Activated T-cell treated with anti-CD3 and anti-CD28 coated beads, Interleukin-2, amount 50 U/mL, for 24 hours (primary cell): ENCODE results near the gene COQ9.

Experiments used
- DNase-seq: peaks from one replicate; pipeline ENCODE4 v3.0.0-alpha.2; 2020
- H3K27ac Mint-ChIP-seq: 2 replicates; pipeline ENCODE4 v1.8.0; 2020; ENCODE audit warnings: mild to moderate bottlenecking, mixed read lengths
- H3K27me3 Mint-ChIP-seq: 2 replicates; pipeline ENCODE4 v1.8.0; 2020; ENCODE audit warnings: mixed read lengths
- H3K36me3 Mint-ChIP-seq: 2 replicates; pipeline ENCODE4 v1.8.0; 2020; ENCODE audit warnings: low read depth, mixed read lengths
- H3K4me1 Mint-ChIP-seq: 2 replicates; pipeline ENCODE4 v1.8.0; 2020; ENCODE audit warnings: low read depth, mixed read lengths
- H3K4me3 Mint-ChIP-seq: 2 replicates; pipeline ENCODE4 v1.8.0; 2020; ENCODE audit warnings: mild to moderate bottlenecking, moderate library complexity, mixed read lengths
- H3K9me3 Mint-ChIP-seq: 2 replicates; pipeline ENCODE4 v1.8.0; 2020; ENCODE audit warnings: mixed read lengths

Gene COQ9

GRCh38 chr16:57444711-57445110, 2.6 kb upstream of the COQ9 start:
- Mint-ChIP-seq H3K4me3 (peak overlapping the region; percentile 57), H3K36me3 (peaks cover 74% of the 10 kb centered on the region)

GRCh38 chr16:57445510-57445909, 1.8 kb upstream of the COQ9 start:
- H3K9me3 Mint-ChIP-seq, result peaks cover 6% of the 10 kb centered on the region
- H3K36me3 Mint-ChIP-seq, result peaks cover 68% of the 10 kb centered on the region
- no peak for DNase-seq
- no peaks in the 10 kb centered on the region for H3K27me3 Mint-ChIP-seq
- no peak overlapping the region for H3K27ac Mint-ChIP-seq
- H3K4me1 Mint-ChIP-seq, result peaks cover 49% of the 10 kb centered on the region
- H3K4me3 Mint-ChIP-seq, result peak overlapping the region; percentile 46

More at GRCh38 chr16:57444711-57445110, 2.6 kb upstream of the COQ9 start:
- Mint-ChIP-seq H3K9me3 (peaks cover 12% of the 10 kb centered on the region), H3K4me1 (peaks cover 51% of the 10 kb centered on the region), H3K27me3 (no peaks in the 10 kb centered on the region), H3K27ac (peak overlapping the region; percentile 37)
- no peak for DNase-seq

- Mint-ChIP-seq H3K4me1 (peaks cover 47% of the 10 kb centered on the region), H3K36me3 (peaks cover 65% of the 10 kb centered on the region)
- peak; percentile 68 for DNase-seq
Observed at GRCh38 chr16:57446531-57447185, 621 bp upstream of the COQ9 start.

GRCh38 chr16:57452021-57452420, 4.7 kb downstream of the COQ9 start:
- Mint-ChIP-seq H3K27ac (no peak overlapping the region), H3K9me3 (no peaks in the 10 kb centered on the region), H3K4me3 (no peak overlapping the region), H3K27me3 (no peaks in the 10 kb centered on the region), H3K36me3 (peaks cover 75% of the 10 kb centered on the region), H3K4me1 (peaks cover 17% of the 10 kb centered on the region)
- no peak for DNase-seq

More at GRCh38 chr16:57446531-57447185, 621 bp upstream of the COQ9 start:
- H3K27me3 Mint-ChIP-seq, result no peaks in the 10 kb centered on the region
- H3K27ac Mint-ChIP-seq, result peak overlapping the region; percentile 96
- no peaks in the 10 kb centered on the region for H3K9me3 Mint-ChIP-seq
- peak overlapping the region; percentile 95 for H3K4me3 Mint-ChIP-seq

GRCh38 chr16:57462209-57462977, 15.1 kb downstream of the COQ9 start, which contains the start of gene POLR2C:
Gene POLR2C (plus strand): TSS chr16:57462679. CDS start chr16:57462725, 46 bp downstream.
- Mint-ChIP-seq H3K36me3 (peaks cover 90% of the 10 kb centered on the region), H3K4me3 (peak within 1 kb of the TSS; percentile 100), H3K9me3 (no peaks in the 10 kb centered on the region), H3K27ac (peak within 1 kb of the TSS; percentile 100), H3K4me1 (peaks cover 32% of the 10 kb centered on the region), H3K27me3 (no peaks in the 10 kb centered on the region)
- peak; percentile 96 for DNase-seq

- no peaks in the 10 kb centered on the region for H3K9me3 Mint-ChIP-seq
- peak overlapping the region; percentile 100 for H3K4me3 Mint-ChIP-seq
- peak overlapping the region; percentile 100 for H3K27ac Mint-ChIP-seq
- no peak for DNase-seq
- H3K36me3 Mint-ChIP-seq, result peaks cover 90% of the 10 kb centered on the region
- no peaks in the 10 kb centered on the region for H3K27me3 Mint-ChIP-seq
- peaks cover 32% of the 10 kb centered on the region for H3K4me1 Mint-ChIP-seq
Observed at GRCh38 chr16:57462978-57463362, 15.7 kb downstream of the COQ9 start.

GRCh38 chr16:57464523-57464922, 17.2 kb downstream of the COQ9 start:
- H3K27me3 Mint-ChIP-seq, result no peaks in the 10 kb centered on the region
- H3K27ac Mint-ChIP-seq, result peak overlapping the region; percentile 100
- no peaks in the 10 kb centered on the region for H3K9me3 Mint-ChIP-seq
- peak overlapping the region; percentile 100 for H3K4me3 Mint-ChIP-seq
- no peak for DNase-seq
- peaks cover 32% of the 10 kb centered on the region for H3K4me1 Mint-ChIP-seq
- H3K36me3 Mint-ChIP-seq, result peaks cover 90% of the 10 kb centered on the region

GRCh38 chr16:57468346-57468745, 21.1 kb downstream of the COQ9 start:
- Mint-ChIP-seq H3K27ac (peak overlapping the region; percentile 28), H3K4me3 (no peak overlapping the region), H3K9me3 (no peaks in the 10 kb centered on the region), H3K4me1 (peaks cover 28% of the 10 kb centered on the region), H3K36me3 (peaks cover 90% of the 10 kb centered on the region), H3K27me3 (no peaks in the 10 kb centered on the region)
- DNase-seq, result no peak

GRCh38 chr16:57469046-57469445, 21.8 kb downstream of the COQ9 start:
- peaks cover 21% of the 10 kb centered on the region for H3K4me1 Mint-ChIP-seq
- H3K27ac Mint-ChIP-seq, result peak overlapping the region; percentile 63
- H3K27me3 Mint-ChIP-seq, result no peaks in the 10 kb centered on the region
- DNase-seq, result no peak
- peaks cover 83% of the 10 kb centered on the region for H3K36me3 Mint-ChIP-seq
- H3K4me3 Mint-ChIP-seq, result no peak overlapping the region
- H3K9me3 Mint-ChIP-seq, result no peaks in the 10 kb centered on the region

GRCh38 chr16:57469917-57470470, 22.7 kb downstream of the COQ9 start:
- Mint-ChIP-seq H3K4me1 (peaks cover 14% of the 10 kb centered on the region), H3K27me3 (no peaks in the 10 kb centered on the region), H3K36me3 (peaks cover 75% of the 10 kb centered on the region), H3K9me3 (no peaks in the 10 kb centered on the region), H3K27ac (peak overlapping the region; percentile 44), H3K4me3 (no peak overlapping the region)
- DNase-seq, result no peak

- no peaks in the 10 kb centered on the region for H3K9me3 Mint-ChIP-seq
- H3K27ac Mint-ChIP-seq, result peak overlapping the region; percentile 61
- no peak for DNase-seq
- peaks cover 12% of the 10 kb centered on the region for H3K4me1 Mint-ChIP-seq
- no peak overlapping the region for H3K4me3 Mint-ChIP-seq
- peaks cover 68% of the 10 kb centered on the region for H3K36me3 Mint-ChIP-seq
- H3K27me3 Mint-ChIP-seq, result no peaks in the 10 kb centered on the region
Observed at GRCh38 chr16:57470711-57471110, 23.4 kb downstream of the COQ9 start.

GRCh38 chr16:57471209-57471608, 23.9 kb downstream of the COQ9 start:
- Mint-ChIP-seq H3K27me3 (no peaks in the 10 kb centered on the region), H3K36me3 (peaks cover 63% of the 10 kb centered on the region), H3K4me1 (peaks cover 11% of the 10 kb centered on the region), H3K4me3 (no peak overlapping the region), H3K27ac (peak overlapping the region; percentile 61), H3K9me3 (no peaks in the 10 kb centered on the region)
- DNase-seq, result no peak

- Mint-ChIP-seq H3K27me3 (no peaks in the 10 kb centered on the region), H3K4me1 (peaks cover 16% of the 10 kb centered on the region), H3K27ac (peak overlapping the region; percentile 75), H3K9me3 (no peaks in the 10 kb centered on the region), H3K36me3 (peaks cover 56% of the 10 kb centered on the region), H3K4me3 (no peak overlapping the region)
- no peak for DNase-seq
Observed at GRCh38 chr16:57471852-57472664, 24.8 kb downstream of the COQ9 start.

- peak overlapping the region; percentile 75 for H3K27ac Mint-ChIP-seq
- H3K4me1 Mint-ChIP-seq, result peaks cover 16% of the 10 kb centered on the region
- H3K36me3 Mint-ChIP-seq, result peaks cover 50% of the 10 kb centered on the region
- H3K4me3 Mint-ChIP-seq, result no peak overlapping the region
- no peaks in the 10 kb centered on the region for H3K27me3 Mint-ChIP-seq
- no peaks in the 10 kb centered on the region for H3K9me3 Mint-ChIP-seq
- DNase-seq, result no peak
Observed at GRCh38 chr16:57472665-57473060, 25.4 kb downstream of the COQ9 start.
